Breast epithelium (tissue), 4 donors: ENCODE data around the gene MOCS1. TPM values are rescaled to one million over a fixed set of nuclear protein-coding genes. Genes with fewer than 3 reads are reported as not detected.

Source experiments
- DNase-seq, 2 donors: peaks; one replicate each; pipeline ENCODE4 v3.0.0-alpha.2; 2019; ENCODE audit warnings: low spot score in 2 of 2
- H3K27ac ChIP-seq, 2 donors: fragments of 200-600 bp; sonication (generic) in 1 of 2; one replicate each; pipeline ENCODE4 v1.5.1; 2016 to 2019; ENCODE audit warnings: mild to moderate bottlenecking in 1 of 2
- H3K27me3 ChIP-seq, 2 donors: fragments of 200-600 bp; sonication (generic) in 1 of 2; one replicate each; pipeline versions ENCODE4 v1.5.1 to v1.6.0; 2017 to 2019; ENCODE audit warnings: control low read depth in 1 of 2, mild to moderate bottlenecking in 1 of 2
- H3K36me3 ChIP-seq: fragments of 200-600 bp; one replicate; pipeline ENCODE4 v1.5.1; 2019
- H3K4me1 ChIP-seq, 2 donors: fragments of 200-600 bp; sonication (generic); one replicate each; pipeline ENCODE4 v1.5.1; 2016 to 2019; ENCODE audit warnings: control low read depth in 1 of 2
- H3K4me3 ChIP-seq, 3 donors: fragments of 200-600 bp; sonication (generic); 1 replicate in 2 of 3; 2 replicates in 1 of 3; pipeline ENCODE4 v1.5.1; 2016 to 2019; ENCODE audit warnings: mild to moderate bottlenecking in 3 of 3, moderate library complexity in 2 of 3
- H3K9me3 ChIP-seq, 2 donors: fragments of 200-600 bp; sonication (generic) in 1 of 2; one replicate each; pipeline ENCODE4 v1.5.1; 2016 to 2019; ENCODE audit warnings: control low read depth in 1 of 2
- POLR2A ChIP-seq: fragments of 450-650 bp; IDR thresholded peaks from one replicate; pipeline ENCODE4 v1.6.1; 2016; ENCODE audit warnings: antibody characterized with exemption, mild to moderate bottlenecking, moderate library complexity
- POLR2AphosphoS5 ChIP-seq, 3 donors: sonication (generic); formaldehyde crosslinking; IDR thresholded peaks; one replicate each; pipeline ENCODE4 v1.6.1; 2017; ENCODE audit warnings: antibody characterized with exemption in 3 of 3
- intact Hi-C: fragments of 100-400 bp; cut with DNase I; formaldehyde crosslinking; loops from one replicate; pipeline ENCODE4 v1.15.1; 2023; ENCODE audit warnings: low total_unique reads
- total RNA-seq, 3 donors: library from RNA; depleted of rRNA; stranded (reverse); fragments of >200 nt; gene quantifications; one replicate each; pipeline ENCODE4 v1.1.0, GENCODE V29; 2016
- TF ChIP-seq, protein P1 (sequence below), 3 donors: fragments of 450-650 bp; IDR thresholded peaks; one replicate each; pipeline ENCODE4 v1.5.1; 2016 to 2017; ENCODE audit warnings: antibody characterized with exemption in 3 of 3, mild to moderate bottlenecking in 3 of 3, moderate library complexity in 3 of 3

MOCS1 gene
- total RNA-seq, 3 donors from 2014 or later = 23.6 to 78.9 (median 25.3) TPM

DNA sequence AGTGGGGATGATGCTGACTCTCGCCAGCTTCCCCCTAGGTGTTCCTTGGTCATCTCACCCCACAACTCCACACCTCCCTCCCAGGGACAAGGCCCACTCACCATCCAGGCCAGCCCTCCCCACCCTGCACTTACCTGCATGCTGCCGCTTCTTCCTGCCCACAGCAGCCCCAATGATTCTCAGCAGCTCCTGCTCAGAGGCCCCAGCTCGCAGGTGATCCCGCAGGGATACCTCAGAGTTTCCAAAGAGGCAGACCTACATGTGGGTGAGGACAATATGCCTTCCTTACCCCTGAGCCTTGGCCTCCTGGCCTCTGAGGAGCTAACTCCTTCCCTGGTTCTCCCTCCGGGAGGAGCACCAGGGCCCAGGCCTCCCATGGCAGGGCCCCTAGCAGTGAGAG is 24.6 kb downstream of the MOCS1 start:
- intact Hi-C loops = no loop called here
- no peak for DNase-seq
- Histone ChIP-seq H3K27me3 (no peaks in the 10 kb centered on the region), H3K36me3 (no peaks in the 10 kb centered on the region), H3K4me1 (no peaks in the 10 kb centered on the region), H3K4me3 (no peak overlapping the region), H3K9me3 (no peaks in the 10 kb centered on the region), H3K27ac (no peak overlapping the region)
- TF ChIP-seq POLR2A (no peak), POLR2AphosphoS5 (IDR thresholded peaks at IDR 0.05) (no peak)
- TF ChIP-seq, protein P1, sequence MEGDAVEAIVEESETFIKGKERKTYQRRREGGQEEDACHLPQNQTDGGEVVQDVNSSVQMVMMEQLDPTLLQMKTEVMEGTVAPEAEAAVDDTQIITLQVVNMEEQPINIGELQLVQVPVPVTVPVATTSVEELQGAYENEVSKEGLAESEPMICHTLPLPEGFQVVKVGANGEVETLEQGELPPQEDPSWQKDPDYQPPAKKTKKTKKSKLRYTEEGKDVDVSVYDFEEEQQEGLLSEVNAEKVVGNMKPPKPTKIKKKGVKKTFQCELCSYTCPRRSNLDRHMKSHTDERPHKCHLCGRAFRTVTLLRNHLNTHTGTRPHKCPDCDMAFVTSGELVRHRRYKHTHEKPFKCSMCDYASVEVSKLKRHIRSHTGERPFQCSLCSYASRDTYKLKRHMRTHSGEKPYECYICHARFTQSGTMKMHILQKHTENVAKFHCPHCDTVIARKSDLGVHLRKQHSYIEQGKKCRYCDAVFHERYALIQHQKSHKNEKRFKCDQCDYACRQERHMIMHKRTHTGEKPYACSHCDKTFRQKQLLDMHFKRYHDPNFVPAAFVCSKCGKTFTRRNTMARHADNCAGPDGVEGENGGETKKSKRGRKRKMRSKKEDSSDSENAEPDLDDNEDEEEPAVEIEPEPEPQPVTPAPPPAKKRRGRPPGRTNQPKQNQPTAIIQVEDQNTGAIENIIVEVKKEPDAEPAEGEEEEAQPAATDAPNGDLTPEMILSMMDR (IDR thresholded peaks at IDR 0.05) = no peak

DNA sequence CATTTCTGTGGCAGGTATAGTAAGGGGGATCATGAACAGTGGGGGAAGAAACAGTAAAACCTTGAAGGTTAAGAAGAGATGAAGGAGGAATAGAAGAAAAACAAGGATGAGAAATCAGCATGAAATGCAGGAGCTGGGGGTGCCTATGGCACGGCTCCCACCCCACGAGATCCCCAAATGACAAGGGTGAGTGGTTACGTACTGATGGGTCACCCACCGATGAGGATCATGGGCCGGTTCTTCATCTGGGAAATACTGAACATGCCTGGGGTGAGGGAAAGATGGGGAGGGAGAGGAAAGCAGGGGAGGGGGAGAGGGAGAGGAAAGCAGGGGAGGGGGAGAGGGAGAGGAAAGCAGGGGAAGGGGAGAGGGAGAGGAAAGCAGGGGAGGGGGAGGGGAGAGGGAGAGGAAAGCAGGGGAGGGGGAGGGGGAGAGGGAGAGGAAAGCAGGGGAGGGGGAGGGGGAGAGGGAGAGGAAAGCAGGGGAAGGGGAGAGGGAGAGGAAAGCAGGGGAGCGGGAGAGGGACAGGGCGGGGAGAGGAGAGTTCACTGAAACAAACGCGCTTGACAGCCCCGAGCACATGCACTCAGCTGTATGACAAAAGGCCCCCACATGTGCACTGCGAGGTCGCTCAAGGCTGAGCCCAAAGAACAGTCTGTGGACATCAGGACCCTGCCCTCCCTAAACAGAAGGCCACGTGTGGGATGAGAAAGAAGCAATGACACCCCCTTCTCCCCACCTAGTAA is 25.3 kb downstream of the MOCS1 start:
- no peak for DNase-seq
- Histone ChIP-seq H3K4me3 (no peak overlapping the region), H3K4me1 (no peaks in the 10 kb centered on the region), H3K27ac (no peak overlapping the region), H3K36me3 (no peaks in the 10 kb centered on the region), H3K9me3 (no peaks in the 10 kb centered on the region), H3K27me3 (no peaks in the 10 kb centered on the region)
- intact Hi-C loops = no loop called here
- TF ChIP-seq, protein P1 (IDR thresholded peaks at IDR 0.05) = no peak
- no peak for TF ChIP-seq POLR2AphosphoS5 (IDR thresholded peaks at IDR 0.05)
- no peak for TF ChIP-seq POLR2A

DNA sequence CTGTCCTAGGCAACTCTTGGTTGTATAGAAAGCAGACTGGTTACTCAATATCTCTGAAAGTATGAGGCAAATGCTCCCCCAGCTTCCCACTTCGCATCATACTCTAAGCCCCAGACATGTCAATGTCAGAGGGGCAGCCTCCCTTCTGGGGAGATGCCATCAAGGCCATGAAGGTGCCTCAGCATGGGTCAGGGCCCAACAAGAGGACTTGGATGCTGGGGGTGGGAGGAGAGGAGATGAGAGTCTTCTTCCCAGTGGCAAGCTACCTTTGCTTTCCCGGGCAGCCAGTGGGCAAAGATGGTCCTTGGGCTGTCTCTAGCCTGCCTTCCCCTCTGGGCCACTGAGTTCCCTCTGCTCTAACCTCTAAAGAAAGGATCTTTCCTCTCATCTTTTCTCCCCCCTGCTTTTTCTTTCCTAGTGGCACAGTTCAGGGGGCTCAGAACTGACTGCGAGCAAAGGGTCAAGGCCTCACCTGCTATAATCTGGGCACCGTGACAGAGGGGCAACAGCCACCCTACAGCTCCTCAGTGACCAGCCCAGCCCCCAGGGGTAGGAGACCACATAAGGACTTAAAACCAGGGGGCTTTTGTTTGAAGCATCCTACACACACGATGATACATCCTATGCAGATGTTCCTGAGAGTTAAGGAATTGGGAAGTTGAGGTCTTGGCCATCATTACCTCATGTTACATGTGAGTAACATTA is 26.2 kb downstream of the MOCS1 start:
- Histone ChIP-seq H3K4me3 (no peak overlapping the region), H3K27me3 (no peaks in the 10 kb centered on the region), H3K4me1 (no peaks in the 10 kb centered on the region), H3K36me3 (no peaks in the 10 kb centered on the region), H3K9me3 (no peaks in the 10 kb centered on the region), H3K27ac (no peak overlapping the region)
- no peak for TF ChIP-seq POLR2AphosphoS5 (IDR thresholded peaks at IDR 0.05)
- TF ChIP-seq, protein P1 (IDR thresholded peaks at IDR 0.05) = no peak
- TF ChIP-seq POLR2A = no peak
- intact Hi-C loops = no loop called here
- DNase-seq = no peak

DNA sequence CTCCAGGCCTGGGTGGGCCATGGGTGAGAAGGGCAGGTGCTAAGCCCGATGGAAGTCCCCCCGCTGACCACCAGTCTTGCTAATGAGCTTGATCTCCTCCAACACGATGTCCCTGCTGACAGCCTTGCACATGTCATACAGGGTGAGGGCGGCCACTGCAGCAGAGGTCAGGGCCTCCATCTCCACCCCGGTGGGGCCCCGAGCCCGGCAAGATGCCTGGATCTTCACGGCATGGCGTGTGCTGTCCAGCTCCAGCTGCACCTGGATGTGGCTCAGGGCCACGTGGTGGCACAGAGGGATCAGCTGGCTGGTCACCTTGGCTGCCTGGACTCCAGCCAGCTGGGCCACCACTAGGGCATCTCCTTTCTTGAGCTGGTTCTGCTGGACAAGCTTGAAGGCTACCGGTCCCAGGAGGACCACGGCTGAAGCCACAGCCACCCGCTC is 27.9 kb downstream of the MOCS1 start:
- Histone ChIP-seq H3K36me3 (no peaks in the 10 kb centered on the region), H3K27me3 (no peaks in the 10 kb centered on the region), H3K4me3 (no peak overlapping the region), H3K27ac (peak overlapping the region in 1 of 2 donors; percentile 25), H3K9me3 (no peaks in the 10 kb centered on the region), H3K4me1 (no peaks in the 10 kb centered on the region)
- DNase-seq = no peak
- TF ChIP-seq POLR2AphosphoS5 (IDR thresholded peaks at IDR 0.05) (no peak), POLR2A (no peak)
- TF ChIP-seq, protein P1 (IDR thresholded peaks at IDR 0.05) = no peak
- intact Hi-C loops = no loop called here

DNA sequence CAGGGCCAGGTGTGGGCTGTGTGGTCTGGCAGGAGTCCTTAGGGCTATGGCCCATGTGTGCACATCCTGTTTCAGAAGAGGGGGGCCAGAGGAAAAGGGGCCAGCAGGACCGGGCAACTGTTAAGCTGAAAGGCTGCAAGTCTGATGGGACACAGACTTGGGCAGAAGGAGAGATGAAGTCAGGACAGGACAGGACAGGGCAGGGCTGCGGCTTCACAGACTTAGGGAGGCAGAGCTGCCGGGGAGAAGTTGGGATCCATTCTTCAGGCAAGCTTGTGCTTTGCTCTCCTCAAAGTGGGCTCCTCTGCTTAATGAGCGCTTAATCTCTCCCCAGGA is 28.7 kb downstream of the MOCS1 start:
- H3K27me3 ChIP-seq = no peaks in the 10 kb centered on the region
- H3K4me1 ChIP-seq = no peaks in the 10 kb centered on the region
- intact Hi-C loops = no loop called here
- TF ChIP-seq, protein P1 (IDR thresholded peaks at IDR 0.05) = no peak
- TF ChIP-seq POLR2AphosphoS5 (IDR thresholded peaks at IDR 0.05) = no peak
- TF ChIP-seq POLR2A = no peak
- no peak overlapping the region for H3K4me3 ChIP-seq
- H3K27ac ChIP-seq = no peak overlapping the region
- no peaks in the 10 kb centered on the region for H3K9me3 ChIP-seq
- H3K36me3 ChIP-seq = no peaks in the 10 kb centered on the region
- DNase-seq = no peak
